ENCODE data around the gene LRRC3. TPM values are rescaled to one million over a fixed set of nuclear protein-coding genes. Genes with fewer than 3 reads are reported as not detected.
A peak's percentile ranks its signal among the peaks of the same experiment; 100 is the strongest.

LRRC3 gene
- total RNA-seq, 2 experiments from 2014 or later, result 2.5 to 2.8 TPM

DNA sequence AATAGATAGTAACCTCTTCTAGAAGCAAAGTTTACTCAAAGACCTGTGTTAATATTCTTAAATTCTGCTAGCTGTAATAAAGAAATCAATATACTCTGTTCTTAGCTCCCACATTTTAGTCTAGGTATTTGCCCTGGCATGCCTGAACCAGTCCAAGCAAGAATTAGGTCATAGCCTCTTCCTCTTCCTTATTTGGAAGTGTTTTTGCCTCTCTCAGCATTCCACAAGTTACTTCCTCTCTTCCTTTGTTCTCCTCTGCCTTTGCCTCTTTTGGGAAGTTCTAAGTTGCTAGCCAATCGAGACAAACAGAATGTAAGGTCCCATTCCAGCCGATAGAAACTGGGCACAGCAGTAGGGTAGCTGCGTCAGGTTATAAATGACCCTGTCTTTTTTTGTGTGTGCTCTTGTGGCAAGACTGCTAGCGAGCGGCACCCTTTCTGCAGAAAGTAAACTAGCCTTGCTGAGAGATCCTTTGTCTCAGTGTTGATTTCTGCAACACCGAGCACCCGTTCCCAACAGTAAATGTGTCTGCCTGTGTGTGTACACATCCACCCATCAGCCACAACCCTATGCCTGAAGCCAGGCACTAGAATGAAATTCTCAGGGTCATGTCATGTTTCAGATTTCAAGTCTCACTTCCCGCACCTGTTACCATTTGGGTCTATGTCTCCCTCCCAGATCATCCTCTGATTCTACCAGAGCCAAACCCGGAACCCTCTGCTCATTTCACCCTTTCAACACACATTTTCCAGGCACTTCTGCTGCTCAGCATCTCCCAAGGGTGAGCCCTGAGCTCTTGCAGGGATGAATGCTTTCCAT is 37.5 kb downstream of the LRRC3 start:
- Mint-ChIP-seq H3K4me3 (no peak overlapping the region), H3K4me1 (ENCODE audit: low read depth) (no peaks in the 10 kb centered on the region), H3K9me3 (peaks cover 12% of the 10 kb centered on the region), H3K27me3 (ENCODE audit: low read depth) (peaks cover 5% of the 10 kb centered on the region), H3K27ac (peak overlapping the region; percentile 68), H3K36me3 (ENCODE audit: low read depth) (peaks cover 4% of the 10 kb centered on the region)
- CTCF ChIA-PET, result interaction anchor here (1.4 kb wide), 1 partner anchor 18 kb away, joined by 5 read pairs; no protein-coding TSS in a partner anchor
- DNase-seq, result no peak
- intact Hi-C loops (cut with micrococcal nuclease), result no loop called here

DNA sequence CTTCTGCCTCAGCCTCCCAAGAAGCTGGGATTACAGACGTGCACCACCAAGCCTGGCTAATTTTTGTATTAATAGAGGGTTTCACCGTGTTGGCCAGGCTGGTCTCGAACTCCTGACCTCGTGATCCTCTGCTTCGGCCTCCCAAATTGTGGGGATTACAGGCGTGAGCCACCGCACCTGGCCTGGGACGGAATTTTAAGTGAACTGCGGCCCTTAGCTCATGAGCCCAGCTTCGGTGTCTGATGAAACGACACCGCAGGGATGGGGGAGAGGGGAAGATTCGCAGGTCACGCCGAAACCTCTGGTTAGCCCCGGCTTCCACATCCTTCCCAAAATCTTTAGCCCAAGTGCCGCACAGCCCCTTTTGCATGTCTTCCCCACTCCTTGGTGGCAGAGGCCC is 39.1 kb downstream of the LRRC3 start:
- no peak overlapping the region for H3K27ac Mint-ChIP-seq
- CTCF ChIA-PET, result interaction anchor here (0.9 to 1.4 kb wide), 2 partner anchors 15 to 16 kb away, joined by 3 to 5 read pairs; no protein-coding TSS in a partner anchor
- no peak for DNase-seq
- H3K4me1 Mint-ChIP-seq (ENCODE audit: low read depth), result no peaks in the 10 kb centered on the region
- peaks cover 4% of the 10 kb centered on the region for H3K36me3 Mint-ChIP-seq (ENCODE audit: low read depth)
- peaks cover 12% of the 10 kb centered on the region for H3K9me3 Mint-ChIP-seq
- no peak overlapping the region for H3K4me3 Mint-ChIP-seq
- intact Hi-C loops (cut with micrococcal nuclease), result no loop called here
- peaks cover 5% of the 10 kb centered on the region for H3K27me3 Mint-ChIP-seq (ENCODE audit: low read depth)

DNA sequence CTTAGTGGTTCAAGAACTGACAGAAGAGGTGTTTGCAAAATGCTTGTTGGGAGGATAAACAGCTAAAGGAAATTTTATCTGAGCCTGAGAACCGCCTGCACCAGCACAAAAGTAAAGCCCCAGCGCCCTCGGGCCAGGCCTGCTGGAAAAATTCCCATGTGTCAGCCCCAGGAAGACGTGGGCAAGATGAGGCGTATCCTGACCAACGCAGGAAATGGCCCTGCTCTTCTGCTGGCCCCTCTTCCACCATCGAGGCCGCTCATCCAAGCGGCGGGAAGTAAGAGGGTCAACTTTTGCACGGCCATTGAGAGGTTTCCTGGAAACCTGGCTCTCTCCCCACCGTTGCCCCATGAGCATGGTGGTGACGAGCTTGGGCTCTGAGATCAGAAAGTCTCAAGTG is 39.6 kb downstream of the LRRC3 start:
- Mint-ChIP-seq H3K9me3 (peaks cover 12% of the 10 kb centered on the region), H3K36me3 (ENCODE audit: low read depth) (peaks cover 4% of the 10 kb centered on the region), H3K4me1 (ENCODE audit: low read depth) (no peaks in the 10 kb centered on the region), H3K27ac (no peak overlapping the region), H3K4me3 (no peak overlapping the region), H3K27me3 (ENCODE audit: low read depth) (peaks cover 5% of the 10 kb centered on the region)
- CTCF ChIA-PET, result interaction anchor here (0.9 kb wide), 1 partner anchor 16 kb away, joined by 3 read pairs; no protein-coding TSS in a partner anchor
- DNase-seq, result no peak
- intact Hi-C loops (cut with micrococcal nuclease), result no loop called here

DNA sequence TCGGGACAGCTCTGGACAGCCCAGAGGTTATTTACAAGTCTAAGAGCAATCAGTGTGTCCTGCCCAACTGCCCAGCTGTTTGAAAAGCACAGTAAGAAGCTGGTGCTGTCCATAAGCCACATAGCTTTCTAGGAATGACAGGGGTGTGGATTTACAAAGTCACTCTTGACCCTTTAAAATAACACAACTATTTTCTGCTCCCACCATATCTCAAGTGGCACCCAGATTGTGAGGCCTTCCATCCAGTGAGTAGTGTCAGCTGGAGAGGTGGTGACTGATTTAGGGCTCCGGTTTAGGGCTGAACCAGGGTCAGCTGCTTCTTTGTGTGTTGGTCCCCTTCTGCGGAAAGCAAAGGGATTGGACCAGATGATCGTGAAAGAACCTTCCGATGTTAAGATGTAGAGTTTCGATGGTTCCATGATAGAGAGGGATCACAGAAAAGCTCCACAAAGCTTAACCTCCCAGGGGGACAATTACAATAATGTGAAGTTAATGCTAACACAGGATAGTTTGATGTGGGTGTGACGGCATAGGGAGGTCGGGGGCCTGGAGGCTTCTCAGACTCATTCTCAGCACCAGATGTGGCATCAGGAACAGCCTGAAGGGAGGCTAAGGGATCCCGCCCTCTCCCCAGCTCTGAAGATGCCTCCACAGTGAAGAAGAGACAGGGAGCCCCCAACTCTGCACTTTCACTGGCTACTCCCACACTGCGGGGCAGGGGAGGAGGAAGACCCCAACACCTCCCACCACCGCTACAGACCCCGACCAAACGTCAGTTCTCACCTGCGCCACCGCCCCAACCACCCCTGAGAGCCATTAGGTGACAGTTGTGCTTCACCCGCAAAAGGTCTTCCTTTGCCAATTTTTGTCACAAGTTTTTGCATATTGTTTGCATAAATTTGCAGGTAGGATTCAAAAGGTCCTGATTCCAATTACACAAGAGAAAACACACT is 40.6 kb downstream of the LRRC3 start:
- CTCF ChIA-PET, result interaction anchor here (0.9 kb wide), 1 partner anchor 15 kb away, joined by 3 read pairs; no protein-coding TSS in a partner anchor
- H3K27me3 Mint-ChIP-seq (ENCODE audit: low read depth), result peaks cover 5% of the 10 kb centered on the region
- H3K27ac Mint-ChIP-seq, result no peak overlapping the region
- DNase-seq, result no peak
- H3K9me3 Mint-ChIP-seq, result peaks cover 12% of the 10 kb centered on the region
- peaks cover 4% of the 10 kb centered on the region for H3K36me3 Mint-ChIP-seq (ENCODE audit: low read depth)
- intact Hi-C loops (cut with micrococcal nuclease), result no loop called here
- no peak overlapping the region for H3K4me3 Mint-ChIP-seq
- H3K4me1 Mint-ChIP-seq (ENCODE audit: low read depth), result no peaks in the 10 kb centered on the region

DNA sequence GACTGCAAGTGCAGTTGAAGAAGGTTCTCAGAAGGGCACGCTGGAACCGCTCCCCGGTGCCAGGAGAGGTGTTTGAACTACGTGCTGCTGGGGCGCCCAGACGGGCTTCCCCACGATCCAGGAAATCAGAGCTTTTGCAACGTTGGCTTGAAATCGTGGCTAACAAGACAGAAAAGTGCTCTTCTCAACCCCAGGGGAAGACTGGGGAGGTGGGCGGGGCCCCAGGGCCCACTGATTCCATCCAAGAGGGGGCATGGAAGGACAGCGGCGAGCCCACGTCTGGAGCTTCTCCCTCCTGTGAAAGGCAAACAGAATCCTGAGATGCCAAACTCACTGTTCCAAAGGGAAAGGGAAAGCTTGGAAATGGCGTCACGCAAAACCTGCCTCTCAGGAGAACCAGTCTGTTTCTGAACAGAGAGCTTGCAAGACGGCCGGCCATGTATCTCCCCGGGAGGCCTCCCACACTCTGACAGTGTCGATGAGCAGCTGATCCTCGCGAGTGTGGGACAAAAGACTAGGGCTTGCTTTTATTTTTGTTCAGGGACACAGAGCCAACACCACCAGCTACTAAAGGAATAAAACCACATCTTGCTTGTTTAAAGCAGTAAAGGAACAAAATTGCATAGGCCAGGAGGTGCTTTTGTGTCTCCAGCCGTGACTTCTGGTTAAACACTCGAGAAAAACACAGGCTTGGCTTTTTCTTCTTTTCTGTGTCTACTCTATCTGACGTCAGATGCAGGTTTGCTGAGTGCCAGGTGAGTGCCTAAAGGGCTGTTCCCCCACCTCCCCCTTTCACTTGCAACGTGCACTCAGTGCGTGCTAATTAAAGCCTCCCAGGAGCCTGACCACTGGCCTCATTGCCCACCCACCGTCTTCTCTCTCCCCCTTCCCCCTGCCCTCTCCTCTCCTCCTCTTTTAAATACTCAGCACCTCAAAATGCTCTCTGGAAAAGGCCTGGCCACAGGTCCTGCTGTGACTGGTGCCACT is 41.5 kb downstream of the LRRC3 start:
- peaks cover 4% of the 10 kb centered on the region for H3K36me3 Mint-ChIP-seq (ENCODE audit: low read depth)
- no peak overlapping the region for H3K4me3 Mint-ChIP-seq
- intact Hi-C loops (cut with micrococcal nuclease), result no loop called here
- H3K27ac Mint-ChIP-seq, result no peak overlapping the region
- CTCF ChIA-PET, result interaction anchor here (0.6 to 1.5 kb wide), 2 partner anchors 297 to 641 kb away, joined by 3 read pairs; no protein-coding TSS in a partner anchor
- no peaks in the 10 kb centered on the region for H3K4me1 Mint-ChIP-seq (ENCODE audit: low read depth)
- peaks cover 12% of the 10 kb centered on the region for H3K9me3 Mint-ChIP-seq
- peaks cover 5% of the 10 kb centered on the region for H3K27me3 Mint-ChIP-seq (ENCODE audit: low read depth)
- DNase-seq, result no peak

DNA sequence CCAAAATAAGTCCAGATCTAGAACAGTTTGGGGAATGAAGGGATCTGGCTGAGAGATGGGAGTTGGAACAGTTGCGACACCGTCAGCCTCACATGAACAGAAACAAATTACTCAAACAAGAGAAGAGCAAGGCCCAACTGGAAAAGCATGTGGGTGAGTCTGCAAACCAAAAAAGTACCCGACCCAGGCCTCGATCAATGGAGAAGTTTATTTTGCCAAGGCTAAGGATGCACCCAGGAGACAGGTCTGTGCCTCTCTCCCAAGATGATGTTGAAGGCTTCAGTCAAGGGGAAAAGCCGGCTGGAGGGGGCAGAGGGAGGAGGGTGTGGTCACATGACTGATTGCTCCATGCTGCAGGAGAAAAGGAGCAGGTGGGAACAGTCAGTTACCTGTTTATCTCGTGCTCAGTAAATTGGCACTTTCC is 42.4 kb downstream of the LRRC3 start:
- peaks cover 7% of the 10 kb centered on the region for H3K9me3 Mint-ChIP-seq
- H3K4me3 Mint-ChIP-seq, result no peak overlapping the region
- H3K27ac Mint-ChIP-seq, result no peak overlapping the region
- peaks cover 4% of the 10 kb centered on the region for H3K36me3 Mint-ChIP-seq (ENCODE audit: low read depth)
- H3K27me3 Mint-ChIP-seq (ENCODE audit: low read depth), result peaks cover 5% of the 10 kb centered on the region
- intact Hi-C loops (cut with micrococcal nuclease), result no loop called here
- no peaks in the 10 kb centered on the region for H3K4me1 Mint-ChIP-seq (ENCODE audit: low read depth)
- CTCF ChIA-PET, result interaction anchor here (1.3 to 2.4 kb wide), 4 partner anchors 8 to 296 kb away, joined by 3 to 6 read pairs (median 3); no protein-coding TSS in a partner anchor
- DNase-seq, result no peak

DNA sequence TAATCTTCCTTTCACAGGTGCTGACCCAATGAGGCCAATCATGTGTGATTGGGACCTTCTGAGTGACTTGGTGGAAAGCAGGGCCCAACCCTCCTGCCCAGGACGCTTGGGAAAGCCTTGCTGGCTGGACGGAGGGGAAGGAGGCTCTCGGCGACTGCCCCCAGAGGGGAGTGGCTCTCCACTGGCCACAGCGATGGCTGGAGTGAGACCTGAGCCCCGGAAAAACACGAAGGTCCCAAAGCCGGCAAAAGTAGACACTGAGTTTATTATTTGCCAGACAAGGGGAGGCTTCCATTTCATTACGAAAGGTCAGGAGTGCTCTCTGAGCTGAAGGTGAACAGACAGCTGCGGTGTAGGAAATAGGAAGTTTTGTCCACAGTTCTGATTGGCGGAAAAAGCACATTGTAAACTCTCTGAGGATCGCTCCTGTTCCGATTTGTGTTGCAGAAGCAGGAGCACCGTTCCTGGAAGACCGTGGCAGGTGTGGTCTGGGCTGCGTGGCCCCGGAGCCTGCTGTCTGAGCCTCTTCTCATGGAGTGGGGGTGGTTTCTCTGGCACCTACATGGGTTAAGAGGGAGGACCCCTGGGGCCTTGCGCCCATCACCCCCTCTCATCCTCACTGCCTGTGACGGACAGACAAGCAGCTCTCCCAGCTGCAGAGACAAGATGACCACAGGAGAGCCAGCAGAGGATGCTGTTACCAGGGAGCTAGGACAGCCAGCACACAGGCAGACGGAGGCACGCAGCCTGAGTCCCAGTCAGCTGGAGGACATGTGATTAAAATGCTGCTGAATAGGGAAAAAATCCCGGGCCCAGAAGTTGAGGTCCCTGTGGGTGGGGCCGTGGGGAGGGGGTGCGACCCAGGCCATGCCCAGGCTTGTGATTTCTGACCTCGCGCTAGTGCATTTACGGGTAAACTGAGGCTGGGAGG is 43.2 kb downstream of the LRRC3 start:
- H3K36me3 Mint-ChIP-seq (ENCODE audit: low read depth), result no peaks in the 10 kb centered on the region
- H3K4me3 Mint-ChIP-seq, result no peak overlapping the region
- H3K27ac Mint-ChIP-seq, result no peak overlapping the region
- H3K9me3 Mint-ChIP-seq, result no peaks in the 10 kb centered on the region
- intact Hi-C loops (cut with micrococcal nuclease), result no loop called here
- no peak for DNase-seq
- CTCF ChIA-PET, result interaction anchor here (1.3 to 2.4 kb wide), 3 partner anchors 9 to 295 kb away, joined by 3 to 6 read pairs (median 3); no protein-coding TSS in a partner anchor
- peaks cover 2% of the 10 kb centered on the region for H3K27me3 Mint-ChIP-seq (ENCODE audit: low read depth)
- H3K4me1 Mint-ChIP-seq (ENCODE audit: low read depth), result no peaks in the 10 kb centered on the region

DNA sequence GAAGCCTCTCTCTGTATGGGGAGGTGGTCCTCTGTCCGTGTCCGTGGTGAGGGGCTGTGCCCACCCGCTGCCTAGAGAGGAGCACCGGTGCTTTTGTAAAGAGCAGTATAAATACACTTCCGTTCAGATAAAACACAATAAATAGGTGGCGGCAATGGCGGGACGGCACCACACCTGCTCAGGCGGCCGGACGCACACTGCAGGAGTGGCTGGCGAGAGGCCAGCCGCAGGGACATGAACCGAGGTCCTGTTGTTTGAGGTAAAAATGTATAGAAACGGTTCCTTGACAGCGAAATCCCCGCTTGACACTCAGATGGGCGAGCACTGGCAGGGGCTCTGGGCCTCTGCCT is 43.9 kb downstream of the LRRC3 start:
- H3K27me3 Mint-ChIP-seq (ENCODE audit: low read depth), result peaks cover 2% of the 10 kb centered on the region
- CTCF ChIA-PET, result interaction anchor here (1.3 to 2.4 kb wide), 2 partner anchors 11 to 294 kb away, joined by 3 to 6 read pairs; no protein-coding TSS in a partner anchor
- no peaks in the 10 kb centered on the region for H3K36me3 Mint-ChIP-seq (ENCODE audit: low read depth)
- no peak overlapping the region for H3K4me3 Mint-ChIP-seq
- H3K27ac Mint-ChIP-seq, result no peak overlapping the region
- no peak for DNase-seq
- intact Hi-C loops (cut with micrococcal nuclease), result no loop called here
- peaks cover 5% of the 10 kb centered on the region for H3K4me1 Mint-ChIP-seq (ENCODE audit: low read depth)
- no peaks in the 10 kb centered on the region for H3K9me3 Mint-ChIP-seq

DNA sequence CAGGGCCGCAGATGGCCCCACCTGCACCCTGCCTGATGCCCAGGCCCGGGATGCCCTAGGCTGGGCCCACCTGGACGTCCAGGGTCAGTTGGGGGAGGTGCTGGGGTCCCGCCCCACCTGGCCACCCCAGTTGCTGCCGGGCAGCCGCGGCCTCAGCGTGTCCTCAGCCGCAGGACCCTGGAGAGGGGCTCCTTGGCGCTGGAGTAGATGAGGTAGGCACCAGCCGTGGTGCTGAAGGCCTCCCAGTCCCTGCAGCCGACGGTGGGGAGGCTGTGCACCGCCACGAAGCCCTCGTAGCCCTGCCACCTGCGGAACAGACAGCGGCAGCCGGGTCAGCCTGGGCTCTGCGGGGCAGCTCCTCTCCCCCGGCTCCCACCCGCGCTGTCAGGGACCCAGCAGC is 44.3 kb downstream of the LRRC3 start:
- Mint-ChIP-seq H3K9me3 (no peaks in the 10 kb centered on the region), H3K27ac (no peak overlapping the region), H3K4me3 (no peak overlapping the region), H3K27me3 (ENCODE audit: low read depth) (peaks cover 2% of the 10 kb centered on the region), H3K4me1 (ENCODE audit: low read depth) (peaks cover 7% of the 10 kb centered on the region), H3K36me3 (ENCODE audit: low read depth) (no peaks in the 10 kb centered on the region)
- no peak for DNase-seq
- CTCF ChIA-PET, result interaction anchor here (2.4 kb wide), 1 partner anchor 11 kb away, joined by 6 read pairs; no protein-coding TSS in a partner anchor
- intact Hi-C loops (cut with micrococcal nuclease), result no loop called here

DNA sequence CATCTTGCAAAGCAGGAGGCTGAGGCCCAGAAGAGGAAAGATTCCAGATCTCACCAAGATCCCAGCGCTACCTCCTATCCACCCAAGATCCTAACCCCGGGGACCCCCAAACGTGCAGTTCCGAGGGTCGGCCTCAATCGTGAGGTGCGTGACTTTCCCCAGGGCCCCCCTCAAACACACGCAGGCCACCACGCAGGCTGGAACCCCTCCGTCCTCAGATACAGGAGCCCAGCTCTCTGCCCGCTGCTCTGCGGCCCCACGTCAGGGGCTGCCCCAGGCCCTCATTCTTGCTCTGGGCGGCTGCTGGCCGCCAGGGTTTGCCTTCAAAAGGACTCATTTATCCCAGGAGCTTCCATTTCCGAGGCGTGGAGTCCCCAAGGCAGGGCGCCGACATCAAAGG is 44.8 kb downstream of the LRRC3 start:
- Mint-ChIP-seq H3K27ac (no peak overlapping the region), H3K27me3 (ENCODE audit: low read depth) (peaks cover 2% of the 10 kb centered on the region), H3K36me3 (ENCODE audit: low read depth) (no peaks in the 10 kb centered on the region), H3K4me3 (no peak overlapping the region), H3K9me3 (no peaks in the 10 kb centered on the region), H3K4me1 (ENCODE audit: low read depth) (peaks cover 7% of the 10 kb centered on the region)
- CTCF ChIA-PET, result no interaction called here
- intact Hi-C loops (cut with micrococcal nuclease), result no loop called here
- DNase-seq, result no peak
